HG03139 (cell line): ENCODE measurements around the gene NKAIN2.
"Not testable (repeated sequence)": the region's sequence is repeated elsewhere in the genome, so short reads cannot be mapped to it uniquely, and the experiment has no call there.

Source experiments
- ATAC-seq: cut with Tn5 transposase; IDR thresholded peaks from one replicate; pipeline ENCODE4 v1.9.1; 2021; ENCODE audit not compliant: unreplicated experiment

The NKAIN2 gene

GRCh38 chr6:124660185-124660584, 856.5 kb downstream of the NKAIN2 start:
- ATAC-seq = no peak

- no peak for ATAC-seq
Observed at GRCh38 chr6:124661097-124661661, 857.5 kb downstream of the NKAIN2 start.

GRCh38 chr6:124668028-124668427, 864.4 kb downstream of the NKAIN2 start:
- no peak for ATAC-seq

GRCh38 chr6:124669713-124670480, 866.2 kb downstream of the NKAIN2 start:
- no peak for ATAC-seq

GRCh38 chr6:124670801-124671200, 867.1 kb downstream of the NKAIN2 start:
- ATAC-seq = no peak

GRCh38 chr6:124671324-124671723, 867.7 kb downstream of the NKAIN2 start:
- no peak for ATAC-seq

GRCh38 chr6:124674042-124674441, 870.4 kb downstream of the NKAIN2 start:
- ATAC-seq = no peak

GRCh38 chr6:124676033-124676432, 872.4 kb downstream of the NKAIN2 start:
- no peak for ATAC-seq

GRCh38 chr6:124677874-124678273, 874.2 kb downstream of the NKAIN2 start:
- ATAC-seq = no peak

- no peak for ATAC-seq
Observed at GRCh38 chr6:124679387-124679786, 875.7 kb downstream of the NKAIN2 start.

- ATAC-seq = no peak
Observed at GRCh38 chr6:124682751-124683150, 879.1 kb downstream of the NKAIN2 start.

GRCh38 chr6:124683507-124683906, 879.8 kb downstream of the NKAIN2 start:
- no peak for ATAC-seq

GRCh38 chr6:124684621-124685020, 881.0 kb downstream of the NKAIN2 start:
- ATAC-seq = no peak

- ATAC-seq = no peak
Observed at GRCh38 chr6:124688369-124688768, 884.7 kb downstream of the NKAIN2 start.

GRCh38 chr6:124694139-124694705, 890.6 kb downstream of the NKAIN2 start:
- no peak for ATAC-seq

GRCh38 chr6:124699038-124699437, 895.4 kb downstream of the NKAIN2 start:
- no peak for ATAC-seq

- no peak for ATAC-seq
Observed at GRCh38 chr6:124703541-124703940, 899.9 kb downstream of the NKAIN2 start.

- ATAC-seq = not testable (repeated sequence)
Observed at GRCh38 chr6:124712532-124712931, 908.9 kb downstream of the NKAIN2 start.

- ATAC-seq = no peak
Observed at GRCh38 chr6:124714728-124715127, 911.1 kb downstream of the NKAIN2 start.

GRCh38 chr6:124719913-124720312, 916.2 kb downstream of the NKAIN2 start:
- no peak for ATAC-seq

- no peak for ATAC-seq
Observed at GRCh38 chr6:124721331-124721730, 917.7 kb downstream of the NKAIN2 start.

- ATAC-seq = no peak
Observed at GRCh38 chr6:124722141-124722878, 918.6 kb downstream of the NKAIN2 start.
